Measurements from ENCODE around the gene CHRD.

The CHRD gene

DNA sequence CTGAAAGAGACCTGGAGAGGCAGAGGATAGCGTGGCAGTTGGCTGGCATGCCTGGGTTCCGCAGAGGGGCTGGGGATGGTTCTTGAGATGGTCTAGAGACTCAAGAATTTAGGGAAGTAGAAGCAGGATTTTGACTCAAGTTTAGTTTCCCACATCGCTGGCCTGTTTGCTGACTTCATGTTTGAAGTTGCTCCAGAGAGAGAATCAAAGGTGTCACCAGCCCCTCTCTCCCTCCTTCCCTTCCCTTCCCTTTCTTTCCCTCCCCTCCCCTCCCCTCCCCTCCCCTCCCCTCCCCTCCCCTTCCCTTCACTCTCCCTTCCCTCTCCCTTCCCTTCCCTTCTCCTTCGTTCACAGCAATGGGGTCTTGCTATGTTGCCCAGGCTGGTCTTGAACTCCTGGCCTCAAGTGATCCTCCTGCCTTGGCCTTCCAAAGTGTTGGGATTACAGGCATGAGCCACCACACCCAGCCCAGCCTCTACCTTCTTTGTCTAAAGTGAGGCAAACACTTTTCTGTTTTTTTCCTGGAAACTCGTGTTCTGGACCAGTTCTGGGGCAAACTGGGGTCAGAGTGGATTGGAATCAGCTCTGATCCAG, 10.2 kb downstream of the CHRD start:
- TF ChIP-seq, protein P1, sequence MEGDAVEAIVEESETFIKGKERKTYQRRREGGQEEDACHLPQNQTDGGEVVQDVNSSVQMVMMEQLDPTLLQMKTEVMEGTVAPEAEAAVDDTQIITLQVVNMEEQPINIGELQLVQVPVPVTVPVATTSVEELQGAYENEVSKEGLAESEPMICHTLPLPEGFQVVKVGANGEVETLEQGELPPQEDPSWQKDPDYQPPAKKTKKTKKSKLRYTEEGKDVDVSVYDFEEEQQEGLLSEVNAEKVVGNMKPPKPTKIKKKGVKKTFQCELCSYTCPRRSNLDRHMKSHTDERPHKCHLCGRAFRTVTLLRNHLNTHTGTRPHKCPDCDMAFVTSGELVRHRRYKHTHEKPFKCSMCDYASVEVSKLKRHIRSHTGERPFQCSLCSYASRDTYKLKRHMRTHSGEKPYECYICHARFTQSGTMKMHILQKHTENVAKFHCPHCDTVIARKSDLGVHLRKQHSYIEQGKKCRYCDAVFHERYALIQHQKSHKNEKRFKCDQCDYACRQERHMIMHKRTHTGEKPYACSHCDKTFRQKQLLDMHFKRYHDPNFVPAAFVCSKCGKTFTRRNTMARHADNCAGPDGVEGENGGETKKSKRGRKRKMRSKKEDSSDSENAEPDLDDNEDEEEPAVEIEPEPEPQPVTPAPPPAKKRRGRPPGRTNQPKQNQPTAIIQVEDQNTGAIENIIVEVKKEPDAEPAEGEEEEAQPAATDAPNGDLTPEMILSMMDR (conservative IDR thresholded peaks at IDR 0.05; ENCODE audit: low read depth, low read length), result no peak
- DNase-seq (ENCODE audit: low read depth), result no peak
- H3K4me3 ChIP-seq (ENCODE audit: low read depth, low read length), result no peak overlapping the region

DNA sequence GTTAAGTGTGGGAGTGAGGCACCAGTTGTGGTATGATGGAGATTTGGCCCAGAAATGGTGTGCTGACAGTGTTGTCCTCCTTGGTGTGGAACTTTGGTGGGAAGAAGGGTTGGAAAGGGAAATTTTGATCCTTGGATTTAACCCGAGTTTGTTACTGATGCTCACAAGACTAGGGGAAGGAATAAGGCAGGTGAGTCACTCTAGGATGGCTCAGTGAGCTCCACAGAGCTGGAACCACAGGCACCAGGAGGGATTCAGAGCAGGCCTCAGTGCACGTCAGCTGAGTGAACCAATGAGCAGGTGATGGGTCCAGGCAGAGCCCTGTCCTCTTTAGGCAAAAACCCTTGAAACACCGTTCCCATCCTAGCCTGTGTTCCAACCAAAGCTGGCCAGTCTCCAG, 11.4 kb downstream of the CHRD start:
- TF ChIP-seq, protein P1 (conservative IDR thresholded peaks at IDR 0.05; ENCODE audit: low read depth, low read length), result no peak
- no peak overlapping the region for H3K4me3 ChIP-seq (ENCODE audit: low read depth, low read length)
- DNase-seq (ENCODE audit: low read depth), result no peak

DNA sequence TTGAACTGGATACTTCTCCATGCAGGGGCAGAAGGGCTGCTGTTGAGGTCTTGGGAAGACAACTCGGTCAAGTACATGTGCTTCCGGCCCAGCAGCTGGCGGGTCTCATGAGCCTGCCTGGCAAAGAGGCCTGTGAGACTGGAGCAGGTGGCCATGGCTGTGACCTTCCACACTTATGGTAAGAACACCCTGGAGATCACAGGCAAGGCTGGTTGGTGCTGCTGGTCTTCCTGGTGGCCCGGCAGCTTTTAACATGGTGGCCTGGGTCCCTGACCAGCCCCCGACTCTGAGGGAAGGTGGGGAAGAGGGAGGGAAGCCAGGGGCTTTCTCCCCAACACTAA, 15.4 kb downstream of the CHRD start:
- no peak for DNase-seq (ENCODE audit: low read depth)
- TF ChIP-seq, protein P1 (conservative IDR thresholded peaks at IDR 0.05; ENCODE audit: low read depth, low read length), result no peak
- H3K4me3 ChIP-seq (ENCODE audit: low read depth, low read length), result no peak overlapping the region

DNA sequence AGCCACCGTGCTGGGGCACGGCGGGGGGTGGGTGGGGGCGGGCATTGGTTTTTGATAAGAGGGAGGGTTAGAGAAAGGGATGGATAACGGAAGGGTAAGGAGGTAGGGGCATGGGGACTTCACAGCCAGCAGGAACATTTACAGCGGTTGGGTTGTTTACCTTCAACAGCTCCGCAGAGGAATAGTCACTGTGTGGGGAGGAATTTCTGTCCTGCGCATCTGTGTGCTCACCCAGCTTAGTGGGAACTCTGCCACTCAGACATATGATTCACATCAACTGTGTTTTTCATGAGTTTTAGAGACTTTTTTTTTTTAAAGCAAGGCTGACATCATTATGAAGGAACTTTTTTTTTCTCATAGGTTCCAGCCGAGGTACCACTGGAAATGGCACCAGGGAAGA, 19.6 kb downstream of the CHRD start:
- no peak overlapping the region for H3K4me3 ChIP-seq (ENCODE audit: low read depth, low read length)
- TF ChIP-seq, protein P1 (conservative IDR thresholded peaks at IDR 0.05; ENCODE audit: low read depth, low read length), result no peak
- peak; percentile 95 for DNase-seq (ENCODE audit: low read depth)

DNA sequence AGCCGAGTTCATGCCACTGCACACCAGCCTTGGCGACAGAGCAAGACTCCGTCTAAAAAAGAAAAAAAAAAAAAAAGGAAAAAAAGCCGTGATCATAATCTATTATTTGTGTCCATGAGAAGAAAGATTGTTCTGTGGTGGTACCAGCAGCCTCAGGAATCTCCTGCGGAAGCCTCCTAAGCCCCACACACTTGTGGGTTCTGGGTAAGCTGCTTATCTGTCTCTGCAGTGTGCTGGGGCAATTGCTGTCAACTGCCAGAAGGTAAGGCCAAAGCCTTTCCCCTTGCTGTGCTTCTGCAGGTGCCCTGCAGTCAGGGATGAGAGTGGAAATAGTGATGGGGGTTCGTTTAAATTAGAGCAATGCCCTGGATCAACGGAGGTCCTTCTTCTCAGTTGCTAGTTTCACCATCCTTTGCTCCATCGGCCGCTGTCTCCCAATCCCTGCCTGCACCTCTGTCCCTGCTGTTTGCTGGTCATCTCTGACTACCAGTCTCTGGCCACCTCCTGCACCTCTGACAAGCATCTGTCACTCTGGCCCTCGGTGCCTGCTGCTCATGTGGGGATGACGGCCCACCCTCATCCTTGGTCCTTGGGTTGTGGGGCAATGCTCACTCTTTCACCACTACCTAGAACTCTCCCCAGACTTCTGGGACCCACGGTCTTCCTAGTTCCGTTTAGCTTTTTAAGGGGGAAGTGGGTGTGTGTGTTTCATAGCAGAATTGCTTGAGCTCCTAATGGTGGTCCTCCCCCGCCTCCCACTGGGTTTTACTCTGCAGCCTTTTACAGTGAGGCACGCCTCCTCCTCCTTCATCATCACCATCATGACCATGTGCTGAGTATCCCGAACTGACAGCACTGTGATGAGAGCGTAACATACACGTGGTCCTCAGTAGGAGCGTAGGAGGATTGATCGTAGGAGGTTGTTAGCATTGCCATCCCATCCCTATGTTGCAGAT, 25.5 kb downstream of the CHRD start:
- TF ChIP-seq, protein P1 (conservative IDR thresholded peaks at IDR 0.05; ENCODE audit: low read depth, low read length), result no peak
- H3K4me3 ChIP-seq (ENCODE audit: low read depth, low read length), result no peak overlapping the region
- no peak for DNase-seq (ENCODE audit: low read depth)

DNA sequence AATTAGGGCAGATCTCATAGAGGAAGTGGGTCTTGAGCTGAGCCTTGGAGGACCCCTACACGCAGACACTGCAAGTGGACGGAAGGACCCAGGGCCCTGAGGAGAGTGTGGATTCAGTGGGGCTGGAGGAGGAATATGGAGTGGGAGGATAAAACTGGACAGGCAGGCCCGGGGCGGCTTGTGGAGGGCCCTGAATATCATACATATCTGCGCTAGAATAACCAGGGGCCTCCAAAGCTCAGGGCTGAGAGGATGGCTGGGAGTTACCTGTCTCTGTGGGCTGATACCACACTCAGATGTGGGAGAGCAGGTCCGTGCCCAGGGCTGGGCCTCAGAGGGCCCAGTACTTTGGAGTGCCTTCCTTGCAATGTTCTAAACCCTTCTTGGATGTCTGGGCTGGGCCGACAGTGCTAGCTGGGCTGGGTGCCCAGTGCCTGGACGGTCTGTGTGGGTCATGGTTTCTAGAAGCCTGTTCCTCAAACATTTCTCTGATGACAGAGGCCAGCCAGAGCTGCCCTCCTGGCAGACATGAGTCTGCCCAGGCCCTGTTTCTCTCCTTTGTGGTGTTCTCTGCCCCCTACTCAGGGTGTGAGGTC, 29.6 kb downstream of the CHRD start:
- TF ChIP-seq, protein P1 (conservative IDR thresholded peaks at IDR 0.05; ENCODE audit: low read depth, low read length), result no peak
- DNase-seq (ENCODE audit: low read depth), result no peak

More for the DNA sequence above, 29.6 kb downstream of the CHRD start:
- H3K4me3 ChIP-seq (ENCODE audit: low read depth, low read length), result no peak overlapping the region

Data from choroid plexus epithelial cell (primary cell).